ENCODE results near the gene ST3GAL5. TPM values are rescaled to one million over a fixed set of nuclear protein-coding genes. Genes with fewer than 3 reads are reported as not detected.

ST3GAL5 gene
- total and polyA plus RNA-seq, 2 of the 8 experiments (the other 6 are each of a cell fraction or from before 2014, with no cell fraction given), result 1.9 to 4.5 TPM

DNA sequence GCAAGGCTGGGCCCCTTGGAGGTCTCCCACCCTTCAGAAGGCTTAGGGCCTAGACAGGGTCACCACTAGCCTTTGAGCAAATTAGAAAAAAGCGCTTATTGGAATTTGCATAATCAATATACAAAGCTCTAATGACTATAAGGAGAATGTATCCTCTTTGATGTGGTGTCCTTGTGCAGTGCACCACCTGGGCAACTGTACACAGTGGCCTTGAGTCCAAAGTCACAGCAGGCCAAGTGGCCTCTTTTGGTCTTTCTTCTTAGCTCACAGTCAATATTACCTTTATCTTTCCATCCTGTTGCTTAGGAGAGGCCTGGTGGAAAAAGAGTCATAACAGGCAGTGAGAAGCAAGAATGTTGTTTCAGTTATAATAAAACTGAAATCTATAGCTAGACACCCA, 19.7 kb upstream of the ST3GAL5 start:
- Histone ChIP-seq H2BK20ac (ENCODE audit: low read length) (no peak overlapping the region), H3K14ac (ENCODE audit: insufficient read length) (no peak overlapping the region), H2AFZ (ENCODE audit: low read length) (no peak overlapping the region), H3K9me3 (ENCODE audit: insufficient read depth in 2 of 2, low read depth in 1 of 2, low read length in 1 of 2) (no peaks in the 10 kb centered on the region), H2BK5ac (ENCODE audit: low read depth, low read length) (no peak overlapping the region), H2AK5ac (ENCODE audit: low read depth, low read length) (no peak overlapping the region), H3K27me3 (replicated peaks in 1 of 4; ENCODE audit: control insufficient read depth in 3 of 4, extremely low read depth in 1 of 4, insufficient read depth in 3 of 4, low read length in 3 of 4) (no peaks in the 10 kb centered on the region), H4K20me1 (replicated peaks in 1 of 2; ENCODE audit: control insufficient read depth in 1 of 2, insufficient read depth in 2 of 2, low read length in 2 of 2) (peaks cover 0 to 1% of the 10 kb centered on the region in 2 experiments), H3K4me2 (ENCODE audit: insufficient read depth in 1 of 2, low read depth in 2 of 2, low read length in 2 of 2) (no peak overlapping the region), H3K18ac (ENCODE audit: extremely low read depth, low read length) (no peak overlapping the region), H3K27ac (ENCODE audit: low read depth, low read length) (no peak overlapping the region), H3K79me2 (ENCODE audit: control insufficient read depth in 1 of 2, insufficient read depth in 2 of 2, low read length in 2 of 2) (no peaks in the 10 kb centered on the region), H3K4me1 (replicated peaks in 1 of 4; ENCODE audit: control insufficient read depth in 3 of 4, insufficient read depth in 4 of 4, low read length in 3 of 4) (no peaks in the 10 kb centered on the region), H3K36me3 (ENCODE audit: control insufficient read depth in 2 of 4, insufficient read depth in 4 of 4, low read length in 3 of 4) (no peaks in the 10 kb centered on the region), H3K23me2 (ENCODE audit: low read depth, low read length) (no peaks in the 10 kb centered on the region), H3K4ac (replicated peaks; ENCODE audit: insufficient read length, low read depth, low read length) (no peak overlapping the region), H2BK15ac (ENCODE audit: low read length) (no peak overlapping the region), H4K5ac (ENCODE audit: insufficient read length, low read depth, low read length) (no peak overlapping the region), H3K79me1 (ENCODE audit: low read depth, low read length) (no peaks in the 10 kb centered on the region), H2BK120ac (replicated peaks; ENCODE audit: low read depth, low read length) (no peak overlapping the region), H4K8ac (ENCODE audit: extremely low read depth, insufficient read depth, low read length) (no peak overlapping the region), H3K56ac (replicated peaks; ENCODE audit: insufficient read length, low read depth, low read length) (no peak overlapping the region), H3K23ac (ENCODE audit: insufficient read length) (no peak overlapping the region), H4K91ac (replicated peaks; ENCODE audit: insufficient read length, low read length) (no peak overlapping the region), H3K9ac (replicated peaks in 1 of 4; ENCODE audit: extremely low read depth in 1 of 4, low read depth in 3 of 4, low read length in 3 of 4) (no peak overlapping the region), H3K4me3 (ENCODE audit: extremely low read depth in 1 of 4, insufficient read depth in 2 of 4, low read depth in 3 of 4, low read length in 4 of 4) (no peak overlapping the region), H2BK12ac (ENCODE audit: low read depth, low read length) (no peak overlapping the region)
- WGBS, 2 experiments (ENCODE audit: extremely low coverage in 1 of 2, insufficient coverage in 1 of 2, insufficient read length in 1 of 2, insufficient replicate concordance in 2 of 2, low coverage in 1 of 2, low lambda C conversion rate in 2 of 2, missing lambda C conversion rate in 1 of 2), result 91% methylated on average over 1 of the region's 1 CpG; no CpG with 5 or more reads in 1 of the 2 experiments
- ChIA-PET CTCF (ENCODE audit: partially characterized antibody) (interaction anchor here (1.1 kb wide), 1 partner anchor 16 kb away, joined by 4 read pairs; no protein-coding TSS in a partner anchor), POLR2A (ENCODE audit: partially characterized antibody) (no interaction called here)
- TF ChIP-seq YY1 (IDR thresholded peaks at IDR 0.05; ENCODE audit: low read depth, low read length) (no peak), BACH1 (IDR thresholded peaks at IDR 0.05; ENCODE audit: low read length) (no peak), BCL11A (IDR thresholded peaks at IDR 0.05; ENCODE audit: low read depth in 2 of 2, low read length in 2 of 2) (no peak), EP300 (IDR thresholded peaks at IDR 0.05; ENCODE audit: borderline replicate concordance in 1 of 2, low read depth in 2 of 2, low read length in 2 of 2) (no peak), SP2 (IDR thresholded peaks at IDR 0.05; ENCODE audit: low read length) (no peak), CHD2 (IDR thresholded peaks at IDR 0.05; ENCODE audit: low read length) (no peak)
- TF ChIP-seq, protein P1, sequence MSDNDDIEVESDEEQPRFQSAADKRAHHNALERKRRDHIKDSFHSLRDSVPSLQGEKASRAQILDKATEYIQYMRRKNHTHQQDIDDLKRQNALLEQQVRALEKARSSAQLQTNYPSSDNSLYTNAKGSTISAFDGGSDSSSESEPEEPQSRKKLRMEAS (IDR thresholded peaks at IDR 0.05), result no peak
- FAIRE-seq (no peak), DNase-seq (ENCODE audit: low read depth in 1 of 2, low spot score in 2 of 2) (no peak)

Measured in H1 (cell line).